Uterus (tissue), 2 donors: Measurements from ENCODE around the gene SBF1.

Experiments used
- CTCF ChIP-seq, 4 experiments: fragments of 200-600 bp in 2 of 4; fragments of 450-650 bp in 2 of 4; sonication (generic) in 2 of 4; IDR thresholded peaks; one replicate each; pipeline ENCODE4 v1.5.1; 2016 to 2019; ENCODE audit warnings: antibody characterized with exemption in 4 of 4, mild to moderate bottlenecking in 2 of 4, moderate library complexity in 1 of 4
- POLR2A ChIP-seq, 2 donors: fragments of 450-650 bp; IDR thresholded peaks; one replicate each; pipeline ENCODE4 v1.6.1; 2016; ENCODE audit warnings: antibody characterized with exemption in 2 of 2, mild to moderate bottlenecking in 1 of 2, moderate library complexity in 1 of 2

- TF ChIP-seq POLR2A (IDR thresholded peaks at IDR 0.05) (no peak), CTCF (IDR thresholded peaks at IDR 0.05) (no peak)
These were observed 30.8 kb downstream of the SBF1 start for GRCh38 chr22:50443801-50444625.
